Spleen (tissue), 11 donors: Measurements from ENCODE around the gene TAGLN2. TPM values are rescaled to one million over a fixed set of nuclear protein-coding genes. Genes with fewer than 3 reads are reported as not detected.

Source experiments
- DNase-seq: peaks from one replicate; pipeline ENCODE4 v3.0.0-alpha.2; 2020
- H3K27ac ChIP-seq, 8 donors: fragments of 200-600 bp; sonication (generic) in 7 of 8; 1 replicate in 4 of 8; 2 replicates in 4 of 8; pipeline versions ENCODE4 v1.5.0 to v1.8.0; 2016 to 2021; ENCODE audit warnings: inconsistent platforms in 4 of 8, mild to moderate bottlenecking in 4 of 8, moderate library complexity in 1 of 8
- H3K27me3 ChIP-seq, 7 donors: fragments of 200-600 bp; sonication (generic) in 6 of 7; replicated peaks in 1 of 7; 1 replicate in 4 of 7; 2 replicates in 3 of 7; pipeline versions ENCODE4 v1.5.0 to v1.8.0; 2016 to 2021; ENCODE audit warnings: inconsistent platforms in 3 of 7, mild to moderate bottlenecking in 1 of 7
- H3K36me3 ChIP-seq, 6 donors: fragments of 200-600 bp; sonication (generic) in 5 of 6; 1 replicate in 4 of 6; 2 replicates in 2 of 6; pipeline versions ENCODE4 v1.5.0 to v1.8.0; 2016 to 2021; ENCODE audit warnings: inconsistent platforms in 2 of 6
- H3K4me1 ChIP-seq, 6 donors: fragments of 200-600 bp; sonication (generic) in 5 of 6; 1 replicate in 3 of 6; 2 replicates in 3 of 6; pipeline versions ENCODE4 v1.5.0 to v1.8.0; 2016 to 2021; ENCODE audit warnings: inconsistent platforms in 3 of 6
- H3K4me3 ChIP-seq, 8 donors: fragments of 200-600 bp; sonication (generic) in 7 of 8; 1 replicate in 4 of 8; 2 replicates in 4 of 8; pipeline versions ENCODE4 v1.5.0 to v1.8.0; 2016 to 2021; ENCODE audit warnings: inconsistent platforms in 4 of 8, mild to moderate bottlenecking in 4 of 8, moderate library complexity in 2 of 8
- H3K9me3 ChIP-seq, 8 donors: fragments of 200-600 bp; sonication (generic) in 7 of 8; 1 replicate in 4 of 8; 2 replicates in 4 of 8; pipeline versions ENCODE4 v1.5.0 to v1.8.0; 2016 to 2021; ENCODE audit warnings: inconsistent platforms in 4 of 8
- CTCF ChIP-seq, 11 experiments: fragments of 200-600 bp in 7 of 11; fragments of 450-650 bp in 4 of 11; sonication (generic) in 4 of 11; IDR thresholded peaks in 8 of 11; conservative IDR thresholded peaks in 3 of 11; 1 replicate in 7 of 11; 2 replicates in 4 of 11; pipeline versions ENCODE4 v1.4.0 to v1.8.0; 2016 to 2021; ENCODE audit warnings: antibody characterized with exemption in 11 of 11, inconsistent platforms in 4 of 11, mild to moderate bottlenecking in 1 of 11
- POLR2A ChIP-seq, 3 donors: fragments of 450-650 bp; IDR thresholded peaks; one replicate each; pipeline ENCODE4 v1.5.1; 2017; ENCODE audit warnings: antibody characterized with exemption in 3 of 3, mild to moderate bottlenecking in 1 of 3
- POLR2AphosphoS5 ChIP-seq, 3 donors: sonication (generic); formaldehyde crosslinking; IDR thresholded peaks; one replicate each; pipeline ENCODE4 v1.5.1; 2017; ENCODE audit warnings: antibody characterized with exemption in 3 of 3
- WGBS, 5 donors: extraction: QIAGEN DNeasy Blood & Tissue Kit in 3 of 5; methylation state at CpG; one replicate each; pipeline versions ENCODE4 v1.1.5 to v1.1.7; 2013 to 2018; 5-methylcytosine and 5-hydroxymethylcytosine counted together
- intact Hi-C: fragments of 100-400 bp; cut with DNase I; formaldehyde crosslinking; loops from one replicate; pipeline ENCODE4 v1.15.0; 2023; ENCODE audit warnings: low total_unique reads
- polyA plus RNA-seq, 3 donors: library from polyadenylated mRNA; stranded (reverse); fragments of 200-250 nt; gene quantifications; one replicate each; pipeline ENCODE4 v1.2.1, GENCODE V29; 2013
- total RNA-seq, 7 donors: library from RNA; depleted of rRNA in 3 of 7; stranded (reverse); fragments of >200 nt in 3 of 7; fragmentation: NEBNext Ultra II Directional in 4 of 7; extraction: Animal tissue kit (Norgen Biotek cat#: 25700) in 4 of 7; gene quantifications; one replicate each; pipeline versions ENCODE4 v1.1.0 to v1.2.1, GENCODE V29; 2016 to 2021
- donor health status: healthy with polysubstance abuse.
- donor health status: DM: no; HTN: no; CAD: no; lungs with moderate emphysema.
- donor health status: DM: no; HTN: no; CAD: no.
- donor health status: Bipolar disorder and iron deficiency.
- donor health status: healthy.
- donor health status: DM: no; HTN: no; CAD: no.
- donor health status: DM: yes; HTN: yes; CAD: no.

TAGLN2 gene
- total and polyA plus RNA-seq, 10 donors: 341 to 525 (median 411) TPM

- TF ChIP-seq POLR2A (IDR thresholded peaks at IDR 0.05): no peak
- TF ChIP-seq CTCF (IDR thresholded peaks at IDR 0.05 in 8 of 11, conservative IDR thresholded peaks at IDR 0.05 in 3 of 11): no peak
- TF ChIP-seq POLR2AphosphoS5 (IDR thresholded peaks at IDR 0.05): no peak
These were observed 11.9 kb upstream of the TAGLN2 start for GRCh38 chr1:159937054-159937750.

GRCh38 chr1:159936273-159936904 lies 11.1 kb upstream of the TAGLN2 start:
- 30 to 34% (median 31%) methylated on average over 16 of the region's 16 CpGs for WGBS, 5 donors
- TF ChIP-seq POLR2A (IDR thresholded peaks at IDR 0.05) (peak in 1 of 3 donors; percentile 12), POLR2AphosphoS5 (IDR thresholded peaks at IDR 0.05) (peak in 1 of 3 donors; percentile 51), CTCF (IDR thresholded peaks at IDR 0.05 in 8 of 11, conservative IDR thresholded peaks at IDR 0.05 in 3 of 11) (peak; percentile 95 to 99 (median 98))

More at GRCh38 chr1:159937054-159937750, 11.9 kb upstream of the TAGLN2 start:
- intact Hi-C loops: loop anchor here (5.0 kb wide), 1 partner anchor 70 kb away; no protein-coding TSS in a partner anchor
- H3K27ac ChIP-seq: no peak overlapping the region
- H3K27me3 ChIP-seq: peaks cover 0 to 19% (median 0%) of the 10 kb centered on the region in 7 donors
- WGBS, 5 donors: 19 to 30% (median 26%) methylated on average over 4 of the region's 4 CpGs
- no peaks in the 10 kb centered on the region for H3K9me3 ChIP-seq
- H3K4me1 ChIP-seq: peaks cover 15 to 37% (median 28%) of the 10 kb centered on the region in 6 donors
- no peak overlapping the region for H3K4me3 ChIP-seq
- DNase-seq: no peak
- no peaks in the 10 kb centered on the region for H3K36me3 ChIP-seq

GRCh38 chr1:159935719-159936272 lies 10.5 kb upstream of the TAGLN2 start:
- Histone ChIP-seq H3K27ac (no peak overlapping the region), H3K4me3 (no peak overlapping the region), H3K27me3 (peaks cover 0 to 12% (median 0%) of the 10 kb centered on the region in 7 donors), H3K4me1 (peaks cover 15 to 45% (median 29%) of the 10 kb centered on the region in 6 donors), H3K9me3 (no peaks in the 10 kb centered on the region), H3K36me3 (no peaks in the 10 kb centered on the region)
- DNase-seq: no peak
- 44 to 60% (median 46%) methylated on average over 4 of the region's 4 CpGs for WGBS, 5 donors
- TF ChIP-seq POLR2AphosphoS5 (IDR thresholded peaks at IDR 0.05): no peak
- no peak for TF ChIP-seq CTCF (IDR thresholded peaks at IDR 0.05 in 8 of 11, conservative IDR thresholded peaks at IDR 0.05 in 3 of 11)
- no peak for TF ChIP-seq POLR2A (IDR thresholded peaks at IDR 0.05)
- intact Hi-C loops: loop anchor here (5.0 kb wide), 1 partner anchor 72 kb away; no protein-coding TSS in a partner anchor

More at GRCh38 chr1:159936273-159936904, 11.1 kb upstream of the TAGLN2 start:
- H3K27ac ChIP-seq: no peak overlapping the region
- H3K4me1 ChIP-seq: peaks cover 15 to 45% (median 29%) of the 10 kb centered on the region in 6 donors
- H3K27me3 ChIP-seq: peaks cover 0 to 12% (median 0%) of the 10 kb centered on the region in 7 donors
- peak; percentile 94 for DNase-seq
- no peak overlapping the region for H3K4me3 ChIP-seq
- no peaks in the 10 kb centered on the region for H3K9me3 ChIP-seq
- intact Hi-C loops: loop anchor here (5.0 kb wide), 1 partner anchor 71 kb away; no protein-coding TSS in a partner anchor
- no peaks in the 10 kb centered on the region for H3K36me3 ChIP-seq
